SU-DHL-6 (cell line): Measurements from ENCODE around the gene SRSF5.

Experiments used
- EZH2phosphoT487 ChIP-seq: fragments of 200-600 bp; sonication (generic), shearing (Covaris generic); conservative IDR thresholded peaks from 2 replicates; pipeline ENCODE4 v1.6.1; 2018; ENCODE audit warnings: mild to moderate bottlenecking, antibody characterized with exemption, low read length, moderate library complexity, mixed read lengths
- TF ChIP-seq, protein P1 (sequence below): fragments of 200-600 bp; sonication (generic); IDR thresholded peaks from one replicate; pipeline ENCODE4 v1.5.1; 2017; ENCODE audit warnings: antibody characterized with exemption, mild to moderate bottlenecking, low read length, moderate library complexity; ENCODE audit not compliant: insufficient read depth, poor library complexity, severe bottlenecking

DNA sequence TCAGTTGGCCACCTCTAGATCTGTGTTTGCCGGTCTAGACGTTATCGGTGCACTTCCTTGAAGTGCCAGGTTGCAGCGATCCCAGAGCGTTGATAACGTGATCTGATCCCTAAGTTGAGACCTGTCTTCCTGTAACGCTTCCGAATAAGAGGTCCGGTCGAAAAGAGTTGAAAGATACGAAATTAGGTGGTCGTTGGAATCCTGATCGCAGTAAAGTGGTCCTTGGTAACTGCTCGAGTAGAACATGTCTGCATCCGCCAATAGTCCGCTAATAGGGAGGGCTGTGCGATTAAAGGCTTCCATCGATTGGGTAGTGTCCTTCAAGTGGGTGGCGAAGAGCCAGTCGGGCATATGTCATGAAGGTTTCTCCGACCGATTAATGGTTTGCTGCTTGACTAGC lies 2.7 kb downstream of the SRSF5 start:
- TF ChIP-seq, protein P1, sequence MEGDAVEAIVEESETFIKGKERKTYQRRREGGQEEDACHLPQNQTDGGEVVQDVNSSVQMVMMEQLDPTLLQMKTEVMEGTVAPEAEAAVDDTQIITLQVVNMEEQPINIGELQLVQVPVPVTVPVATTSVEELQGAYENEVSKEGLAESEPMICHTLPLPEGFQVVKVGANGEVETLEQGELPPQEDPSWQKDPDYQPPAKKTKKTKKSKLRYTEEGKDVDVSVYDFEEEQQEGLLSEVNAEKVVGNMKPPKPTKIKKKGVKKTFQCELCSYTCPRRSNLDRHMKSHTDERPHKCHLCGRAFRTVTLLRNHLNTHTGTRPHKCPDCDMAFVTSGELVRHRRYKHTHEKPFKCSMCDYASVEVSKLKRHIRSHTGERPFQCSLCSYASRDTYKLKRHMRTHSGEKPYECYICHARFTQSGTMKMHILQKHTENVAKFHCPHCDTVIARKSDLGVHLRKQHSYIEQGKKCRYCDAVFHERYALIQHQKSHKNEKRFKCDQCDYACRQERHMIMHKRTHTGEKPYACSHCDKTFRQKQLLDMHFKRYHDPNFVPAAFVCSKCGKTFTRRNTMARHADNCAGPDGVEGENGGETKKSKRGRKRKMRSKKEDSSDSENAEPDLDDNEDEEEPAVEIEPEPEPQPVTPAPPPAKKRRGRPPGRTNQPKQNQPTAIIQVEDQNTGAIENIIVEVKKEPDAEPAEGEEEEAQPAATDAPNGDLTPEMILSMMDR = no peak
- no peak for TF ChIP-seq EZH2phosphoT487
